Astrocyte of the cerebellum (primary cell): Measurements from ENCODE around the gene CPNE8.

Experiments
- DNase-seq: peaks from one replicate; pipeline ENCODE4 v3.0.0-alpha.2; 2011; ENCODE audit warnings: low read depth
- H3K4me3 ChIP-seq: 2 replicates; pipeline ENCODE4 v1.5.1; 2011; ENCODE audit warnings: mild to moderate bottlenecking, low read depth, low read length, moderate library complexity
- in situ Hi-C: cut with HindIII; loops from 2 replicates; pipeline ENCODE4 v1.10.0; 2017; ENCODE audit warnings: low sequenced_read_pairs
- TF ChIP-seq, protein P1 (sequence below): IDR thresholded peaks from 2 replicates; pipeline ENCODE4 v1.5.1; 2012; ENCODE audit warnings: low read length, low read depth, moderate library complexity, mild to moderate bottlenecking; ENCODE audit errors: missing control alignments

Gene CPNE8

DNA sequence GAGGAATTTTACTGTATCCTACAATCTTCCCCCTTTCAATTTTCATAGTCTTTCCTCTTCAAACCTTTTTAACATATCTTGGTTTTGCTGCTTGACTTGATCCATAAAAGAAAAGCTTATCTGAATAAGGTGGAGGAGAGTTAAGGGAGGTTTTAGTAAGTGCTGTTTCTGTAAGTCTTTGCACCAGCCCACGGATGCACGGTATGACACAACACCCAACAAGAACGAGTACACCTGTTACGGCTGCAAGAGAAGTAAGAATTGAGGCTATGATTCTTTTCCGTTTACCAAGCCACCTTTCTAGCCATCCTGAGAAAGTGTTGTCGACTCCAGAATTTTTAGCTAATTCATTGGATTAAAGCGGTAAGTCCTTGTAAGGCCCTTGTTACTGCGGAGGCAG is 26.1 kb upstream of the CPNE8 start:
- no peak for DNase-seq
- H3K4me3 ChIP-seq, result no peak overlapping the region
- in situ Hi-C loops, result no loop called here
- TF ChIP-seq, protein P1, sequence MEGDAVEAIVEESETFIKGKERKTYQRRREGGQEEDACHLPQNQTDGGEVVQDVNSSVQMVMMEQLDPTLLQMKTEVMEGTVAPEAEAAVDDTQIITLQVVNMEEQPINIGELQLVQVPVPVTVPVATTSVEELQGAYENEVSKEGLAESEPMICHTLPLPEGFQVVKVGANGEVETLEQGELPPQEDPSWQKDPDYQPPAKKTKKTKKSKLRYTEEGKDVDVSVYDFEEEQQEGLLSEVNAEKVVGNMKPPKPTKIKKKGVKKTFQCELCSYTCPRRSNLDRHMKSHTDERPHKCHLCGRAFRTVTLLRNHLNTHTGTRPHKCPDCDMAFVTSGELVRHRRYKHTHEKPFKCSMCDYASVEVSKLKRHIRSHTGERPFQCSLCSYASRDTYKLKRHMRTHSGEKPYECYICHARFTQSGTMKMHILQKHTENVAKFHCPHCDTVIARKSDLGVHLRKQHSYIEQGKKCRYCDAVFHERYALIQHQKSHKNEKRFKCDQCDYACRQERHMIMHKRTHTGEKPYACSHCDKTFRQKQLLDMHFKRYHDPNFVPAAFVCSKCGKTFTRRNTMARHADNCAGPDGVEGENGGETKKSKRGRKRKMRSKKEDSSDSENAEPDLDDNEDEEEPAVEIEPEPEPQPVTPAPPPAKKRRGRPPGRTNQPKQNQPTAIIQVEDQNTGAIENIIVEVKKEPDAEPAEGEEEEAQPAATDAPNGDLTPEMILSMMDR, result no peak

DNA sequence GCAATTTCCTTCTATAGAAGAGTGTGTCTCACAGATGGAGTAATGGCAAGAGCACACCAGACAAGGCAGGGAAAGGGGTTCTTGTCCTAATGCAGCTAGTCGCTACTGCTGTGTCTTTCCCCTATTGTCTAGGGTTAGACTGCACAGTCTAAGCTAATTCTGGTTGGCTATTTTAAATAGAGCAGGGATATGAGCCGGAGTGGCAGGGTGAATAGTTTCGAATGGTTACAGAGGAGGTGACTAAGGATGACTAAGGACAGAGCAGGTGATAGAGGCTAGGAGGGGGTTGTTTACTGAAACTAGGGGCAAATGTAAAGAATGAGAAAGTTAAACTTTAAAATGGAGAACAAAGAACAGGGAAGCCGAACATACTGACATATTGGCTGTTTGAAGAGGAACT is 25.6 kb upstream of the CPNE8 start:
- no peak for DNase-seq
- no peak overlapping the region for H3K4me3 ChIP-seq
- TF ChIP-seq, protein P1, result no peak
- in situ Hi-C loops, result no loop called here

DNA sequence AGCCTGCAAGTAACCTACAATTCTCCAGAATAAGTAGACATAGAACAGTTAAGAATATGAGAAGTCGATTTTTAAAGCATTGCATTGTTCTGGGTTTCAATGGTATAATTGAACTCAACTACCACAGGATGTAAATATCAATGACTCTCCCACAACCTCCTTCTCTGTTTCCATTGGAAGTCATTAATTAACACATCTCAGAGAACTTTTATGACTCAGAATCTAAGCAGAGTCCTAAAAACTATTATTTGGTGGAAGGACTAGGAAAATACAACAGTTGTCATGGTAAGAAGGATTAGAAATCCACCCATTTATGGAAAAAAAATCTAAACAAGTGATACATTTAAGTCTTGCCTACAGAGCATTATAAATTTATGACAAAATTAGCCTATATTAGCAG is 21.1 kb upstream of the CPNE8 start:
- no peak overlapping the region for H3K4me3 ChIP-seq
- DNase-seq, result no peak
- TF ChIP-seq, protein P1, result no peak
- in situ Hi-C loops, result no loop called here

DNA sequence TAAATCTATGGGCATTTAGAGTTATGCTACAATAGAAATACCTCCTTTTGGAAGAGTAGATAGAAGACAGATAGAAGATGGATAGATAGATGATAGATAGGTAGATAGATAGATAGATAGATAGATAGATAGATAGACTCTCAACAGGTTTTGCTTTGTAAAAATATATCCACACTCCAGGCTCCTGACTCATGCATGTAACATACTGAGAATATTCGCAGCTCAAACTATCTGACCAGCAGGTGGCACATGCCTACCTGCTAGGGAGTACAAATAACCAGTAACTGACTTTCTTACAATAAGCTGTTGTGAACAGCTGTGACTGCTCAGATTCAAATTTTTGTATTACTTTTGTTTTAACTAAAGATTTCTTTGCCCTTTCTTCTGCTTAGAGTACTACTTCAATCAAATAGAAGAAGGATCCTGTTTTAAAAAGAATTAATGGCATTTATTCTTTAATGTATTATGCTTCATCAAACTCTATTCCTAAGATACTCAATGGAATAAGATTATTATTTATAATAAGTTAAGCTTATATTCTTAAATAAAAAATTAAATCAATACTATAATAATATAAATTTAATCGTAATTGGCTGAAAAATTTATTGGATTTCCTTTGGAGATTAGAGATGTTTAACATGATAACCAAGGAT is 15.8 kb upstream of the CPNE8 start:
- H3K4me3 ChIP-seq, result no peak overlapping the region
- DNase-seq, result peak; percentile 28
- TF ChIP-seq, protein P1, result peak; percentile 57
- in situ Hi-C loops, result no loop called here

- no peak for DNase-seq
- in situ Hi-C loops, result no loop called here
- H3K4me3 ChIP-seq, result no peak overlapping the region
Measured at GRCh38 chr12:38919191-38919590, 13.8 kb upstream of the CPNE8 start.

DNA sequence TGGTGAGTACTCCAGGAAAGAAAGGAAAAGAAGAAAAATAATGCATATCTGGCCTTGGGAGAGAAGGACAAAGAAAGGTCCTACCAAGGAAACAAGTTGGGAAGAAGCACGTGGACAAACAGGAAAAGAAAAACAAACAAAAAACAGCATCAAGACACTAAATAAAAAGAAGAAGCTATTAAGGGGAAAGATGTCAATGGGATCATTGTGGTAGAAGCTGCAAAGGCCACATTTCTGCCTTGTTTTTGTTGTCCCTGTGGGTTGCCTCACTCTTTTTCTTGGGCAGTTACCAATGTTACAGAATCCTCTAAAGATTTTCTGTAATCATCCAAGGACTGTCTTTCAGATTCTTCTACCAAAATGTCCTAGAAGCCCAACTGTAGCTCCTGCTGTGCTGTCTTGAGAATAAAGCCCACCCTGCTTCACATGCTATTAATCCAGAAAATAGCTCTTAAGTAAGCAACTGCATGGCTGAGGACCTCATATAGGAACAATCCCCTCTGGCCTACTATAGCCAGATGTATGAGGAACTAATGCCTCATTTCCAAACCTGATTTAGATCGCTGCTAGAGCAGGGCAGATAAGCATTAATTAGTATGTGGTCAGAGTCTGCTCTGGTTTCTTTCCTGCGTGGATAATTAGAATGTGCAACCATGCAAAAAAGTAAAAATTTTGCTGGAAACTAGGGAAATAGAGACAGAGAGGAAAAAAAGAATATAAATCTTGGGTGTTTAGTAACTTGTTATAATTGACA is 10.2 kb upstream of the CPNE8 start:
- H3K4me3 ChIP-seq, result no peak overlapping the region
- in situ Hi-C loops, result no loop called here
- TF ChIP-seq, protein P1, result no peak
- no peak for DNase-seq

More at GRCh38 chr12:38919191-38919590, 13.8 kb upstream of the CPNE8 start:
- TF ChIP-seq, protein P1, result no peak
